Kidney (tissue), 14 donors: ENCODE measurements around the gene PARVB. TPM values are rescaled to one million over a fixed set of nuclear protein-coding genes. Genes with fewer than 3 reads are reported as not detected.
A peak's percentile ranks its signal among the peaks of the same experiment; 100 is the strongest.

ENCODE experiments used
- DNase-seq, 5 donors: peaks; one replicate each; pipeline ENCODE4 v3.0.0-alpha.2; 2013 to 2020
- FAIRE-seq: peaks from 2 replicates; lab custom pipeline; 2012; peaks lifted over from hg19 to GRCh38; lab: Jason Lieb, UNC
- H3K27ac ChIP-seq, 2 donors: one replicate each; pipeline ENCODE4 v1.7.0; 2013; ENCODE audit warnings: low read depth in 2 of 2, low read length in 2 of 2, inconsistent platforms in 1 of 2
- H3K27me3 ChIP-seq: one replicate; pipeline ENCODE4 v1.7.1; 2013; ENCODE audit warnings: low read length, inconsistent platforms; ENCODE audit not compliant: control insufficient read depth, insufficient read depth
- H3K36me3 ChIP-seq, 3 donors: one replicate each; pipeline versions ENCODE4 v1.7.0 to v1.7.1; 2013; ENCODE audit warnings: low read length in 3 of 3, control low read depth in 1 of 3, inconsistent platforms in 1 of 3; ENCODE audit not compliant: insufficient read depth in 3 of 3, control insufficient read depth in 2 of 3
- H3K4me1 ChIP-seq, 3 donors: one replicate each; pipeline versions ENCODE4 v1.7.0 to v1.7.1; 2013; ENCODE audit warnings: low read length in 3 of 3, inconsistent platforms in 1 of 3, low read depth in 1 of 3; ENCODE audit not compliant: control insufficient read depth in 2 of 3, insufficient read depth in 2 of 3
- H3K4me3 ChIP-seq, 3 donors: one replicate each; pipeline versions ENCODE4 v1.7.0 to v1.8.1; 2013; ENCODE audit warnings: low read length in 3 of 3, control low read depth in 1 of 3, inconsistent platforms in 1 of 3
- H3K9ac ChIP-seq, 3 donors: one replicate each; pipeline versions ENCODE4 v1.7.0 to v1.7.1; 2013; ENCODE audit warnings: low read length in 3 of 3, control low read depth in 1 of 3, inconsistent platforms in 1 of 3
- H3K9me3 ChIP-seq, 3 donors: one replicate each; pipeline versions ENCODE4 v1.7.0 to v1.7.1; 2013; ENCODE audit warnings: low read length in 3 of 3, control low read depth in 1 of 3, inconsistent platforms in 1 of 3; ENCODE audit not compliant: control insufficient read depth in 2 of 3, insufficient read depth in 1 of 3
- CTCF ChIP-seq: IDR thresholded peaks from 3 replicates; pipeline ENCODE4 v1.5.1; 2012; ENCODE audit warnings: mild to moderate bottlenecking, moderate library complexity, borderline replicate concordance; ENCODE audit not compliant: insufficient read depth; ENCODE audit errors: extremely low read depth
- intact Hi-C: fragments of 100-400 bp; cut with DNase I; formaldehyde crosslinking; loops from one replicate; pipeline ENCODE4 v1.11.1; 2022
- polyA plus RNA-seq: library from polyadenylated mRNA; stranded (reverse); fragments of 350-450 nt; fragmentation: Illumina TruSeq; extraction: RNeasy Lipid Tissue Mini Kit (QIAGEN cat#74804); gene quantifications from one replicate; pipeline ENCODE4 v1.2.3, GENCODE V29; 2014; ENCODE audit warnings: low read depth, low replicate concordance; ENCODE audit not compliant: insufficient read depth
- total RNA-seq: library from RNA; stranded (reverse); fragmentation: NEBNext Ultra II Directional; extraction: Animal tissue kit (Norgen Biotek cat#: 25700); gene quantifications from one replicate; pipeline ENCODE4 v1.2.1, GENCODE V29; 2021
- donor health status: control.
- donor health status: control.
- donor health status: control.
- donor health status: control.
- donor health status: control.
- donor health status: DM: yes; HTN: yes; CAD: no.
- donor health status: Normal renal cell carcinoma (clear cell type).

PARVB gene
- total and polyA plus RNA-seq, 2 donors from 2014 or later: 32.9 to 51.1 TPM

GRCh38 chr22:44185237-44186120 is 161.4 kb downstream of the PARVB start:
- no peak overlapping the region for H3K9ac ChIP-seq
- H3K9me3 ChIP-seq: no peaks in the 10 kb centered on the region
- DNase-seq: peak in 1 of 5 donors; percentile 63
- H3K36me3 ChIP-seq: no peaks in the 10 kb centered on the region
- no peak overlapping the region for H3K27ac ChIP-seq
- FAIRE-seq: no peak
- no peak overlapping the region for H3K4me3 ChIP-seq
- H3K27me3 ChIP-seq: no peaks in the 10 kb centered on the region
- no peak for TF ChIP-seq CTCF
- intact Hi-C loops: no loop called here
- no peaks in the 10 kb centered on the region for H3K4me1 ChIP-seq

- Histone ChIP-seq H3K36me3 (no peaks in the 10 kb centered on the region), H3K4me1 (no peaks in the 10 kb centered on the region), H3K9ac (no peak overlapping the region), H3K27me3 (no peaks in the 10 kb centered on the region), H3K4me3 (no peak overlapping the region), H3K9me3 (no peaks in the 10 kb centered on the region), H3K27ac (no peak overlapping the region)
- TF ChIP-seq CTCF: no peak
- FAIRE-seq: no peak
- DNase-seq: peak in 1 of 5 donors; percentile 34
- intact Hi-C loops: no loop called here
These were observed 162.0 kb downstream of the PARVB start for GRCh38 chr22:44186121-44186510.

DNA sequence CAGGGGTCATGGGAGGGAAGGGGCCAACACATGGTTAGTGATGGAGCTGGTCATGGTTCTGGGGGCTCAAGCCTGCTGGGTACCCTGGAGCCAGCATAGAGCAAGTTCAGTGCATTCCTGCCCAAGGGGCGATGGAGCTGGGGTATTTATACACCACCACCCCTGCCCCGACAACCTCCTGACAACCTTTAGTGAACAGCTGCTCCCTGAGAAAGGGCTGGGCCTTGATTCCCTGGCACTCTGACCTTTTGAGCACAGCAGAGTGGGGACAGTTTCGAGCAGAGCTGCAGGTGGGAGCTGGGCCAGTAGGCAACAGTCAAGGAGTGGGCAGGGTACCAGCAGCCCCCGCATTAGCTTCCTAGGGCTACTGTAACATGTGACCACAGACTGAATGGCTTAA is 162.6 kb downstream of the PARVB start:
- intact Hi-C loops: no loop called here
- Histone ChIP-seq H3K36me3 (no peaks in the 10 kb centered on the region), H3K9ac (no peak overlapping the region), H3K27me3 (no peaks in the 10 kb centered on the region), H3K4me1 (no peaks in the 10 kb centered on the region), H3K4me3 (no peak overlapping the region), H3K9me3 (no peaks in the 10 kb centered on the region), H3K27ac (no peak overlapping the region)
- no peak for TF ChIP-seq CTCF
- DNase-seq (peak in 1 of 5 donors; percentile 34), FAIRE-seq (no peak)
